ENCODE data around the gene PTPRD.

PTPRD gene

GRCh38 chr9:9612270-9612669, 1000.5 kb downstream of the PTPRD start:
- DNase-seq (ENCODE audit: low read depth) = peak; percentile 70
- no peak overlapping the region for H3K4me3 ChIP-seq (ENCODE audit: low read depth, low read length)
- TF ChIP-seq CTCF (IDR thresholded peaks at IDR 0.05; ENCODE audit: insufficient read depth, low read depth, low read length, missing control alignments) = no peak

GRCh38 chr9:9605681-9606080, 1007.1 kb downstream of the PTPRD start:
- DNase-seq (ENCODE audit: low read depth) = no peak
- TF ChIP-seq CTCF (IDR thresholded peaks at IDR 0.05; ENCODE audit: insufficient read depth, low read depth, low read length, missing control alignments) = no peak
- H3K4me3 ChIP-seq (ENCODE audit: low read depth, low read length) = no peak overlapping the region

GRCh38 chr9:9603345-9603744, 1009.5 kb downstream of the PTPRD start:
- DNase-seq (ENCODE audit: low read depth) = no peak
- H3K4me3 ChIP-seq (ENCODE audit: low read depth, low read length) = no peak overlapping the region
- TF ChIP-seq CTCF (IDR thresholded peaks at IDR 0.05; ENCODE audit: insufficient read depth, low read depth, low read length, missing control alignments) = no peak

- DNase-seq (ENCODE audit: low read depth) = no peak
- no peak overlapping the region for H3K4me3 ChIP-seq (ENCODE audit: low read depth, low read length)
- no peak for TF ChIP-seq CTCF (IDR thresholded peaks at IDR 0.05; ENCODE audit: insufficient read depth, low read depth, low read length, missing control alignments)
These were observed 1014.1 kb downstream of the PTPRD start for GRCh38 chr9:9598723-9599122.

GRCh38 chr9:9592104-9592503, 1020.7 kb downstream of the PTPRD start:
- H3K4me3 ChIP-seq (ENCODE audit: low read depth, low read length) = no peak overlapping the region
- DNase-seq (ENCODE audit: low read depth) = no peak
- TF ChIP-seq CTCF (IDR thresholded peaks at IDR 0.05; ENCODE audit: insufficient read depth, low read depth, low read length, missing control alignments) = no peak

- TF ChIP-seq CTCF (IDR thresholded peaks at IDR 0.05; ENCODE audit: insufficient read depth, low read depth, low read length, missing control alignments) = no peak
- no peak overlapping the region for H3K4me3 ChIP-seq (ENCODE audit: low read depth, low read length)
- DNase-seq (ENCODE audit: low read depth) = peak; percentile 11
These were observed 1026.9 kb downstream of the PTPRD start for GRCh38 chr9:9585920-9586319.

GRCh38 chr9:9574080-9574479, 1038.7 kb downstream of the PTPRD start:
- no peak overlapping the region for H3K4me3 ChIP-seq (ENCODE audit: low read depth, low read length)
- no peak for DNase-seq (ENCODE audit: low read depth)
- no peak for TF ChIP-seq CTCF (IDR thresholded peaks at IDR 0.05; ENCODE audit: insufficient read depth, low read depth, low read length, missing control alignments)
